ENCODE results near the gene MVD.

DNA sequence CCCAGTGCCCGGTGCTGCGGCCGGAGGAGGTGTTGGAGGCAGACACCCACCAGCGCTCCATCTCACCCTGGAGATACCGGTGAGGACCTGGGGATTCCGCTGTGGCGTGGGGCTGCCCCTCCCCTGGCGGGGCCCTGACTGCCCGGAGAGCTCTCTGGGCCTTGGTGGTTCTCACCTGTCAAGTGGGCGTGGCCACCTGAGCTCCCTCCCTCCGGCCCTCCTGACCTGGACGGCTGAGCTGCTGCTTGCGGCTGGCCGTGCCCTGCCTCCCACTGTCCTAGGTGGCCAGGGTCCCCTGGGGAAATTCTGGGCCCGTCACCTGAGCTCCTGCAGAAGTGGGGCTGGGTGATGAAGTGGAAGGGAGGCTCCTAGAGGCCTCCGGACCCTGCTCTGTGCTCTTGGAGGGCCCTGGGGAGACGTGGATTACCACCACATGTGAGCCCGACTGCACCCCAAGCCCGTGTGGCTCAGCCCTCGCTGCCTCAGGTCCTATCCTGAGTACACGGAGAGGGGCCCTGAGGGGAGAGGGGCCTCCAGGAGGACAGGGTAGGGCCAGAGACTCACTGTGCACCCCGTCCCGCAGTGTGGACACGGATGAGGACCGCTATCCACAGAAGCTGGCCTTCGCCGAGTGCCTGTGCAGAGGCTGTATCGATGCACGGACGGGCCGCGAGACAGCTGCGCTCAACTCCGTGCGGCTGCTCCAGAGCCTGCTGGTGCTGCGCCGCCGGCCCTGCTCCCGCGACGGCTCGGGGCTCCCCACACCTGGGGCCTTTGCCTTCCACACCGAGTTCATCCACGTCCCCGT is 23.5 kb downstream of the MVD start:
- TF ChIP-seq, protein P1, sequence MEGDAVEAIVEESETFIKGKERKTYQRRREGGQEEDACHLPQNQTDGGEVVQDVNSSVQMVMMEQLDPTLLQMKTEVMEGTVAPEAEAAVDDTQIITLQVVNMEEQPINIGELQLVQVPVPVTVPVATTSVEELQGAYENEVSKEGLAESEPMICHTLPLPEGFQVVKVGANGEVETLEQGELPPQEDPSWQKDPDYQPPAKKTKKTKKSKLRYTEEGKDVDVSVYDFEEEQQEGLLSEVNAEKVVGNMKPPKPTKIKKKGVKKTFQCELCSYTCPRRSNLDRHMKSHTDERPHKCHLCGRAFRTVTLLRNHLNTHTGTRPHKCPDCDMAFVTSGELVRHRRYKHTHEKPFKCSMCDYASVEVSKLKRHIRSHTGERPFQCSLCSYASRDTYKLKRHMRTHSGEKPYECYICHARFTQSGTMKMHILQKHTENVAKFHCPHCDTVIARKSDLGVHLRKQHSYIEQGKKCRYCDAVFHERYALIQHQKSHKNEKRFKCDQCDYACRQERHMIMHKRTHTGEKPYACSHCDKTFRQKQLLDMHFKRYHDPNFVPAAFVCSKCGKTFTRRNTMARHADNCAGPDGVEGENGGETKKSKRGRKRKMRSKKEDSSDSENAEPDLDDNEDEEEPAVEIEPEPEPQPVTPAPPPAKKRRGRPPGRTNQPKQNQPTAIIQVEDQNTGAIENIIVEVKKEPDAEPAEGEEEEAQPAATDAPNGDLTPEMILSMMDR (IDR thresholded peaks at IDR 0.05; ENCODE audit: low read length) = no peak
- TF ChIP-seq EZH2 (IDR thresholded peaks at IDR 0.05; ENCODE audit: borderline replicate concordance, low read length) = no peak

All from OCI-LY1 (cell line).